Ectodermal cell (in vitro differentiated cells): Measurements from ENCODE around the gene ATG10.
A peak's percentile ranks its signal among the peaks of the same experiment; 100 is the strongest.
"Not testable (repeated sequence)": the region's sequence is repeated elsewhere in the genome, so short reads cannot be mapped to it uniquely, and the experiment has no call there.

Experiments
- H3K27ac ChIP-seq: 2 replicates; pipeline ENCODE4 v1.7.0; 2013; ENCODE audit warnings: mild to moderate bottlenecking, low read depth, low read length; ENCODE audit not compliant: insufficient read depth, poor library complexity, severe bottlenecking
- H3K27me3 ChIP-seq: 2 replicates; pipeline ENCODE4 v1.7.0; 2013; ENCODE audit warnings: mild to moderate bottlenecking, low read length; ENCODE audit not compliant: insufficient read depth, control insufficient read depth, poor library complexity, severe bottlenecking
- H3K36me3 ChIP-seq: one replicate; pipeline ENCODE4 v1.7.0; 2013; ENCODE audit warnings: low read length; ENCODE audit not compliant: control insufficient read depth, insufficient read depth
- H3K4me1 ChIP-seq: one replicate; pipeline ENCODE4 v1.7.0; 2013; ENCODE audit warnings: low read length; ENCODE audit not compliant: control insufficient read depth, insufficient read depth
- H3K4me3 ChIP-seq: 2 replicates; pipeline ENCODE4 v1.7.0; 2013; ENCODE audit warnings: low read depth, low read length, control low read depth; ENCODE audit not compliant: insufficient read depth
- H3K9me3 ChIP-seq: 2 replicates; pipeline ENCODE4 v1.7.0; 2013; ENCODE audit warnings: mild to moderate bottlenecking, low read length, moderate library complexity; ENCODE audit not compliant: control insufficient read depth
- WGBS, 2 experiments: methylation state at CpG; one replicate each; pipeline ENCODE4 v1.1.7; 2013; ENCODE audit warnings: missing lambda C conversion rate in 2 of 2; 5-methylcytosine and 5-hydroxymethylcytosine counted together

The ATG10 gene

DNA sequence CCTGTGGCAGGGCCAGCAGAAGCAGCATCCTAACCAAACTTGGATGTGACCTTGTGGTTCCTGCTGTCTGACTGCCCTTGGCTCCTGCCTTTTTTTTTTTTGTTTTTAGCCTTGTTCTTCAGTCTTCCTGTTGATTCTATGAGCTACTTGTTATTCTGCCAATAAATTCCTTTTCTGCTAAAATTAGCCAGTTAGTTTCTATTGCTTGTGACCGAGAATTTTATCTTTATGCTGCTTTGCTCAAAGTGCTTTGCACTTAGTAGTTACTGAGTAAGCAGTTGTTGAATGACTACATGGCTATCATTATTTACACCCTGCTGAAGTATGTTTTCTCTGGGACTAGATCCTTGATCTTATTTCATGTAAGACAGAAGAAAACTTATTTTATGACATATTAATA is 20.8 kb upstream of the ATG10 start:
- Histone ChIP-seq H3K4me3 (no peak overlapping the region), H3K36me3 (no peaks in the 10 kb centered on the region), H3K27ac (no peak overlapping the region), H3K4me1 (no peaks in the 10 kb centered on the region), H3K27me3 (no peaks in the 10 kb centered on the region), H3K9me3 (no peaks in the 10 kb centered on the region)
- WGBS, 2 experiments: 93 to 100% methylated on average over 1 of the region's 1 CpG

DNA sequence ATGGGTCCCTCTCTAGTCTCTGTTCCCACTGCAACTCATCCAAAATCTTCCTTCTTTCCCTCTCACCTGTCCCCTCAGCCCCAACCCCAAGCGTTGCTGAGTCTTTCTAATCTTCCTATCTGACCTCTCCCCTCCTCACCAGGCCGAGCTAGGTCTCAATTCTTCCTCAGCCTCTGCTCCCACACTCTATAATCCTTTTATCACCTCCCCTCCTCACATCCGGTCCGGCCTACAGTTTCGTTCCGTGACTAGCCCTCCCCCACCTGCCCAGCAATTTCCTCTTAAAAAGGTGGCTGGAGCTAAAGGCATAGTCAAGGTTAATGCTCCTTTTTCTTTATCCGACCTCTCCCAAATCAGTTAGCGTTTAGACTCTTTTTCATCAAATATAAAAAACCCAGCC is 17.0 kb upstream of the ATG10 start:
- not testable (repeated sequence) for H3K4me1 ChIP-seq, H3K36me3 ChIP-seq, H3K27ac ChIP-seq, H3K4me3 ChIP-seq, H3K9me3 ChIP-seq, H3K27me3 ChIP-seq
- 72% methylated on average over 8 of the region's 8 CpGs for WGBS, 2 experiments

DNA sequence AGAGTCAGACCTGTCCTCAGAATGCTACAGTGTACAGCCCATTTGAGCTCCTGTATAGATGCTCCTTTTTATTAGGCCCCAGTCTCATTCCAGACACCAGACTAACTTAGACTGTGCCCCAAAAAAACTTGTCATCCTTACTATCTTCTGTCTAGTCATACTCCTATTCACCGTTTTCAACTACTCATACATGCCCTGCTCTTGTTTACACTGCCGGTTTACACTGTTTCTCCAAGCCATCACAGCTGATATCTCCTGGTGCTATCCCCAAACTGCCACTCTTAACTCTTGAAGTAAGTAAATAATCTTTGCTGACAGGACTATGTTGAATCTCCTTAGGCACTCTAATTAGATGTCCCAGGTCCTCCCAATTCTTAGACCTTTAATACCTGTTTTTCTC is 13.7 kb upstream of the ATG10 start:
- not testable (repeated sequence) for H3K4me1 ChIP-seq, H3K4me3 ChIP-seq, H3K36me3 ChIP-seq, H3K27ac ChIP-seq, H3K9me3 ChIP-seq, H3K27me3 ChIP-seq
- WGBS, 2 experiments: 100% methylated on average over 1 of the region's 2 CpGs

DNA sequence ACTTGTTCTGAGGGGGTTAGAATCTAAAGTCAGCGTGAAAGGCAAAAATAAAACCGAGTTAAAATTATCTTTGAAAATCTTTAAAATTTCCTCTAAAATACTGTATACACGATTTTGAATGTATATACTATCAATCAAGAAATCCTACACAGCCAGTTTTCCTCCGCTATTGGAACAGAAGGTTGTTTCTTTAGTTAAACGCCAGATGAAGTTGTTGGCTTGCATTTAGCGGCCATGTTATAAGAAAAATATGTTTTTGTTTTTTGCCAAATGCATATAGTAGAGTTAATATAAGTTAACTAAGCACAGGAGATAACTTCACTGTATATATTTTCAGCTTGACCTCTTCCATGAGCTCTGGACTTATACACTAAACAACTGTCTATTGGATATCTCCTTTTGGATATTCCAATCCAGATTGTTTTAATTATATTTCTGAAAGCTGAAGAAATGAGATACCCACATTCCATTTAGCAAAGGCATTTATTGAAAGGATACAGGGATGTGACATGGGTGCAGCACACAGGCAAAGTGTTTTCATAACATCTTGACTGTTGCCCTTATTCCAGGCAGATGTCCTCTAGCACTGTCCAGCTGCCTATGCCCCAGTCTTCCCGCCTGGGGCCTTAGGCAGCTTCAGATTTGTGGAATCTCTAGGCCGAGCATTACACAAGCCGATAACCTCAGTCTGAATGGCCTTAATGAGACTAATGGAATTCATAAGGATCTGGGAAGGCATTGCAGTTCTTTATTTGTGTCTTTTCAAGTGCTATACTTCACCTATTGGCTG is 10.0 kb upstream of the ATG10 start:
- H3K27ac ChIP-seq: no peak overlapping the region
- no peak overlapping the region for H3K4me3 ChIP-seq
- WGBS, 2 experiments: 93 to 94% methylated on average over 7 to 9 of the region's 9 CpGs
- no peaks in the 10 kb centered on the region for H3K36me3 ChIP-seq
- no peaks in the 10 kb centered on the region for H3K4me1 ChIP-seq
- H3K9me3 ChIP-seq: no peaks in the 10 kb centered on the region
- no peaks in the 10 kb centered on the region for H3K27me3 ChIP-seq

DNA sequence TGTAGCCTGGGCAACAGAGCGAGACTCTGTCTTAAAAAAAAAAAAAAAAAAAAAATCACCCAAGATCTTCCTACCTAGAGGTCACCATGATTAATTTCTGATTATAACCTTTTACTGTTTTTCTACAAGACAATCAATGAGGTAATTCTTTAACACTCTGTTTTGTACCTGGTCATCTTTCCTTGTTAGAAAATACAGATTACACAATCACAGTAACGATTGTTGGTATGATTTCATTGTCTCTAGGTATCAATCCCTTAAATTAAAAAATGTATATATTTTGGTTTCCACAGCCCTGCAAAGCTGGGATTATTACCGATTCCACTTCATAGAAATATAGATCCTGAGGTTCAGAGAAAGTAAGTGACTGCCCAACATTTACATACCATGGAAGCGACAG is 8.3 kb upstream of the ATG10 start:
- no peak overlapping the region for H3K4me3 ChIP-seq
- no peaks in the 10 kb centered on the region for H3K36me3 ChIP-seq
- H3K27me3 ChIP-seq: no peaks in the 10 kb centered on the region
- H3K27ac ChIP-seq: no peak overlapping the region
- WGBS, 2 experiments: 89 to 93% methylated on average over 3 to 4 of the region's 4 CpGs
- H3K9me3 ChIP-seq: no peaks in the 10 kb centered on the region
- no peaks in the 10 kb centered on the region for H3K4me1 ChIP-seq

DNA sequence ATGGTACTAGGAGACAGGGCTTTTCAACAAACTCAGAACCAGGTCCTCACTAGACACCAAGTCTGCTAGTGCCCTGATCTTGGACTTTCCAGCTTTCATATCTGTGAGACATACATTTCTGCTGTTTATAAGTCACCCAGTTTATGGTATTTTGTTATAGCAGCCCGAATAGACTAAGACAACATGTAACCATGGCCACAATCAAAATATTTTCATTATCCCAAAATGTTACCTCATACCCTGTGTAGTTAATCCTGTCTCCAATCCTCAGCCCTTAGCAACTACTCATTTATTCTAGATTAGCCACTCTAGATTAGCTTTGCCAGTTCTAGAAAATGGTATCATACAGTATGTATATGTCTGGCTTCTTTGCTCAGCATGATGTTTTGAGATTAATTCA is 6.3 kb upstream of the ATG10 start:
- Histone ChIP-seq H3K4me1 (no peaks in the 10 kb centered on the region), H3K27me3 (no peaks in the 10 kb centered on the region), H3K36me3 (no peaks in the 10 kb centered on the region), H3K4me3 (no peak overlapping the region), H3K9me3 (no peaks in the 10 kb centered on the region), H3K27ac (no peak overlapping the region)
- 80 to 88% methylated on average over 1 of the region's 1 CpG for WGBS, 2 experiments

DNA sequence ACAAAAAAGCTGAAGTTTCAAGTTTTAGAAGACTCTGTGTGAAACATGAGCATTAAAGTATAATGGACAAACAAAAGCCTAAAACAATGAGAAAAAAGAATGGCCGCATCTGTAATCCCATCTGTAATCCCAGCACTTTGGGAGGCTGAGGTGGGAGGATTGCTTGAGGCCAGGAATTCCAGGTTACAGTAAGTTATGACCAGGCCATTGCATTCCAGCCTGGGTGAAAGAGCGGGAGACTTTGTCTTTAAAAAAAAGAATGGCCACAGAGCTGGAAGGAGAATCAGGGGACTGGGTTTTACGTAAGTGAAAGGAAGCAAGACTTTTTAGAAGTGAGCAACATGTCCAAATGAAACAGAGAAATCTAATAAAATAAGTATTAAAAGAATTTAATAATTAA is 2.6 kb upstream of the ATG10 start:
- Histone ChIP-seq H3K27me3 (no peaks in the 10 kb centered on the region), H3K4me1 (no peaks in the 10 kb centered on the region), H3K4me3 (no peak overlapping the region), H3K36me3 (no peaks in the 10 kb centered on the region), H3K9me3 (no peaks in the 10 kb centered on the region), H3K27ac (no peak overlapping the region)
- WGBS, 2 experiments: 98% methylated on average over 2 to 3 of the region's 3 CpGs

DNA sequence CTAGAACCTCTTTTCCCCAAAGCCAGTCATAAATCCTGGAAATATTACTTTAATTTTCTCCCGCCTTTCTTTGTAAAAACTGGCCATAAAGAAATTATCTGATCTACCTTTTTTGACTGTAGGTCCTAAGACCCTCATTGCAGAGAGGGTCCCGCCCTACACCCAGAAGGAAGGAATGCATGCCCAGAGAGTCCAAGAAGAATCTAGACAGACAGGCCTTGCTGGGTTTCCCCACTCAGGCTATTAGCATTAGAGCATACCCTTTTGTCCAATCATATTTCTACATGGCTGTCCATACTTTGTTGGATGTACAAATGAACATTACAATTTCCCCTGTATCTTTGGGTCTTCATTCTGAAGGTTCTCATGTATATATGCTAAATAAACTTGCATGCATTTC is 1.9 kb upstream of the ATG10 start:
- no peaks in the 10 kb centered on the region for H3K4me1 ChIP-seq
- no peaks in the 10 kb centered on the region for H3K27me3 ChIP-seq
- 94 to 96% methylated on average over 2 of the region's 2 CpGs for WGBS, 2 experiments
- H3K9me3 ChIP-seq: no peaks in the 10 kb centered on the region
- H3K36me3 ChIP-seq: no peaks in the 10 kb centered on the region
- H3K27ac ChIP-seq: no peak overlapping the region
- no peak overlapping the region for H3K4me3 ChIP-seq

DNA sequence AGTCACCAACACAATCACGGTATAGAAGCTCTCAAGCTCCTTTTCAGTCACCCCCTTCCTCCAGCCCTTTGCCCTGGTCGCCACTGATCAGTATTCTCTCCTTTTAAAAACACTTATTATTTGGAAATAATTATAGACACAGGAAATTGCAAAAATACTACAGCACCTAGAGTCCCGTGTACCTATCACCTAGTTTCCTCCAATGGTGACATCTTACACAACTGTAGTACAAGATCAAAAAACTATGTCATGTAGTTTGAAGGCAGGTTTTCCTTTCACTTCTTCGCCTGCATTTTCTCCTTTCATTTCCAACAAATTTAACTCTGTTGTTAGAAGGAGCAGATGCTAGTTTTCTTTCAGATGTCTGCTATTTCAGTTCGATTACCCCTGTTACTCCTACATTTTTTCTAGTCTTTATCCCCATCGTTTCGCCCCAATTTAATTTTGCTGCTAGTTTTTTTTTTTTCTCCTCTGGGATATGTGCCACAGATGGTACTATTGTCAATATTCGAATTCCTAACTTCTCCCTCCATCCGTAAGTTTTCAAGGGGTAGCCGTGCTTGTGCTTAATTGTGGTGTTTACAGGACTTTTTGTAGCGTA is 612 bp upstream of the ATG10 start:
- H3K9me3 ChIP-seq: no peaks in the 10 kb centered on the region
- WGBS, 2 experiments: 11 to 18% methylated on average over 8 to 11 of the region's 11 CpGs
- no peaks in the 10 kb centered on the region for H3K36me3 ChIP-seq
- H3K27me3 ChIP-seq: no peaks in the 10 kb centered on the region
- H3K4me1 ChIP-seq: no peaks in the 10 kb centered on the region
- H3K27ac ChIP-seq: peak overlapping the region; percentile 99
- H3K4me3 ChIP-seq: peak overlapping the region; percentile 53

DNA sequence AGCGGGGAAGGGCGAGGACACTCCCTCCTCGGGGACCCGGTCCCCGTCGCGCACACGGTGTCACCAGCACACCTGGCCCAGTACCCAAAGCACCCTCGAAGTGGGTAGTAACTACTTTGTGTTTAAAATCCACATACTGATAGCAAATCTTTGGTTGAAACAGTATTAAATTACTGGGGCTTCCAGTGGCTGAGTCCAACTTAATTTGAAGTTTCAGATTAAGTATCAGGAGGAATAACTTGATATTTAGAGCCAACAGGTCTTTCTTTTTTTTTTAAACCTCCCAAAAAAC is 615 bp downstream of the ATG10 start:
- Histone ChIP-seq H3K27me3 (no peaks in the 10 kb centered on the region), H3K9me3 (no peaks in the 10 kb centered on the region), H3K4me1 (no peaks in the 10 kb centered on the region), H3K36me3 (peaks cover 3% of the 10 kb centered on the region), H3K4me3 (peak overlapping the region; percentile 53), H3K27ac (peak overlapping the region; percentile 99)
- WGBS, 2 experiments: 0 to 1% methylated on average over 8 to 9 of the region's 9 CpGs
